Activated CD4-positive, alpha-beta T cell treated with anti-CD3 and anti-CD28 coated beads for 36 hours (primary cell): Measurements from ENCODE around the gene NELFA. TPM values are rescaled to one million over a fixed set of nuclear protein-coding genes. Genes with fewer than 3 reads are reported as not detected.

Source experiments
- ATAC-seq: fragments of 200-7000 bp; cut with Tn5 transposase; one replicate; pipeline ENCODE4 v1.10.0; 2021; ENCODE audit warnings: mild to moderate bottlenecking, moderate library complexity
- CTCF ChIA-PET: fragments of 350-600 bp; sonication (Branson Sonifier 250); formaldehyde crosslinking; loops from one replicate; lab custom pipeline; 2021; ENCODE audit warnings: antibody characterized with exemption; lab: Charles Lee
- POLR2A ChIA-PET: fragments of 350-600 bp; sonication (Branson Sonifier 250); formaldehyde crosslinking; loops from one replicate; lab custom pipeline; 2021; ENCODE audit warnings: antibody characterized with exemption, inconsistent platforms; lab: Charles Lee
- DNase-seq: peaks from one replicate; pipeline ENCODE4 v3.0.0-alpha.2; 2020
- H3K27ac Mint-ChIP-seq: one replicate; pipeline ENCODE4 v1.8.0; 2021; ENCODE audit warnings: mixed read lengths
- H3K27me3 Mint-ChIP-seq: one replicate; pipeline ENCODE4 v1.8.0; 2021; ENCODE audit warnings: mixed read lengths
- H3K36me3 Mint-ChIP-seq: one replicate; pipeline ENCODE4 v1.8.0; 2021; ENCODE audit warnings: low read depth, mixed read lengths
- H3K4me1 Mint-ChIP-seq: one replicate; pipeline ENCODE4 v1.8.0; 2021; ENCODE audit warnings: mixed read lengths
- H3K4me3 Mint-ChIP-seq: one replicate; pipeline ENCODE4 v1.8.0; 2021; ENCODE audit warnings: mild to moderate bottlenecking, moderate library complexity, mixed read lengths
- H3K9me3 Mint-ChIP-seq: one replicate; pipeline ENCODE4 v1.8.0; 2021; ENCODE audit warnings: low read depth, mixed read lengths
- intact Hi-C, 2 experiments: fragments of 100-400 bp; cut with DNase I in 1 of 2; cut with micrococcal nuclease in 1 of 2; formaldehyde crosslinking; loops; one replicate each; pipeline versions ENCODE4 v1.14.2 to v1.15.1; 2022 to 2024; cut with DNase I, micrococcal nuclease
- microRNA-seq: library from miRNA; unstranded; fragments of <30 nt; microRNA quantifications from one replicate; pipeline ENCODE4 v1.2.0, GENCODE V29; 2021; ENCODE audit warnings: borderline replicate concordance
- total RNA-seq, 2 experiments: library from RNA; stranded (reverse); gene quantifications; one replicate each; pipeline ENCODE4 v1.2.3, GENCODE V29; 2021

NELFA gene
- total RNA-seq, 2 experiments from 2014 or later: 41.6 to 48.3 TPM

DNA sequence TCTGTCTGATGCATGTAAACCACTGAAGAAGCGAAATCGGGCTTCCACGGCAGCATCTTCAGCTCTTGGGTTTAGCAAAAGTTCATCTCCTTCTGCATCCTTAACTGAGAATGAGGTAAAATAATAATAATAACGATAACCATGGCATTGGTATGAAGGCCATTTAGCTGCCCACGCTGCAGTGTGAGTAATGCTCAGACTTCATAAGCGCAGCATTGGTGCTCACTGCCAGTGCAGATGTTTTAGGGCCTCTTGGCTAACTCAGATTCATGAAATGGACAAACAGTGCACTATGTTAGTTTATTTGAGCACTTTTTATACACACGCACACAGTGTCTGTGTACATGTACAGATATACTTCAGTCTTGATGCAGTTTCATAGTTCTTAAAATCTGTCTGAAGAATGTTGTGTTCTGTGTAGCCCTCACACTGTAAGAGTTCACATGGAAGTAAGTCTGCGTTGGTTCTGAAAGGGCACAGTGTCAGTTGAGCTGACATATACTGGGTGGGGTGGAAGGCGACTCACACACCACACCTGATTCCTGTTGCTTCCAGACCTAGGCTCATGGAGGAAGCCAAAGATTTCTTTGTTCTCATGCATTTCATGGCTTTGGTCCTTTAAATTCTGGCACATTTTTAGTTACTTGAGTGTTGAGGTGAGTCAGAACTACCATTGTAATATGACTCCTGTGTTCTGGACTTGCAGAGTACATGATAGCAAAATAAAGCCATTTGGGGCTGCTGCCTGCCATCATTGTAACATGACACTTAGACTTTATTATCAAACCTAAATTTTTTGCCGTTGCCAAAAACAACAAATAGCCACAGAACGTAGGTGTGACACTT is 68.9 kb downstream of the NELFA start:
- DNase-seq: no peak
- intact Hi-C loops: no loop called here
- no peaks in the 10 kb centered on the region for H3K4me1 Mint-ChIP-seq
- no peak overlapping the region for H3K4me3 Mint-ChIP-seq
- ChIA-PET POLR2A (no interaction called here), CTCF (interaction anchor here (0.6 to 0.7 kb wide), 3 partner anchors 8 to 195 kb away, joined by 3 read pairs; no protein-coding TSS in a partner anchor)
- H3K9me3 Mint-ChIP-seq: no peaks in the 10 kb centered on the region
- peaks cover 47% of the 10 kb centered on the region for H3K36me3 Mint-ChIP-seq
- no peak overlapping the region for H3K27ac Mint-ChIP-seq
- no peaks in the 10 kb centered on the region for H3K27me3 Mint-ChIP-seq
- ATAC-seq: no peak

DNA sequence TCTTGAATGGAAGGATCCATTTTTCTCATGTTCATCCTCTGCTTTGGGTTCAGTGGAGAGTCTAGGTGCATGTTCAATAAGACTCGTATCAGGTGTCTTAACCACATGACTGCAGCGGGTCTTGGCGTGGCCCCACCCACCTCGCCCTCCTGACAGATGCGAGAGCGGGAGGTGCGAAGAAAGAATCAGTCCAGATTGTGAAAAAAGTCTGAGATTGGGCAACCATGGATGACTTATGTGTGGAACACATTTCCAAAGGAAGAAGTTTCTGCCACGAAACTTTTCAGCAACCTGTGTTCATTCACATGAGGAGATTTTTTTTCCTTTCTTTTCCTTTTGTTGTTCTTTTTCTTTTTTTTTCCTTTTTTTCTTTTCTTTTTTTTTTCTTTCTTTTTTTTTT is 70.7 kb downstream of the NELFA start:
- H3K36me3 Mint-ChIP-seq: peaks cover 46% of the 10 kb centered on the region

DNA sequence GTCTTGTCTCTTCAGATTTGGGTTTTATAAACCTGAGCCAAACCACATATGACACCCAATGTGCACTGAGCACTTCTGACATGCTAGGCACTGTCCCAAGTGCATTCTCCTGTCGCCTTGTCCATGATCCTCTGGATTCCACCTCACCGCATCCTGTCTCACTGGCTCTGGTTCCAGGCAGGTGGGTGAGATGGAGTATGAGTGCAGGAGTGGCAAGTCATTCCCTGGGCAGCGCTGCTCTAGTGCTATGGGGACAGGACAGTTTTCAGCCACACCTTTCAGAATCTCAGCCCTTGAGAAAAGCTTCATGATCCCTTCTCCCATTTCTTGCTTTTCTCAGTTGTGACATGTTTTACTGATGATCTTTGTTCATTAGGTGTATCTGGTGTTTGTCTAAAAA is 71.2 kb downstream of the NELFA start:
- POLR2A ChIA-PET: interaction anchor here (0.7 kb wide), 1 partner anchor 20 kb away, joined by 3 read pairs; no protein-coding TSS in a partner anchor

More for the DNA sequence above, 70.7 kb downstream of the NELFA start:
- intact Hi-C loops: no loop called here
- no peak for ATAC-seq
- H3K4me3 Mint-ChIP-seq: no peak overlapping the region
- CTCF ChIA-PET: interaction anchor here (0.6 kb wide), 1 partner anchor 8 kb away, joined by 3 read pairs; no protein-coding TSS in a partner anchor
- H3K27ac Mint-ChIP-seq: no peak overlapping the region
- H3K27me3 Mint-ChIP-seq: no peaks in the 10 kb centered on the region
- no peaks in the 10 kb centered on the region for H3K9me3 Mint-ChIP-seq
- H3K4me1 Mint-ChIP-seq: no peaks in the 10 kb centered on the region
- POLR2A ChIA-PET: no interaction called here
- no peak for DNase-seq

DNA sequence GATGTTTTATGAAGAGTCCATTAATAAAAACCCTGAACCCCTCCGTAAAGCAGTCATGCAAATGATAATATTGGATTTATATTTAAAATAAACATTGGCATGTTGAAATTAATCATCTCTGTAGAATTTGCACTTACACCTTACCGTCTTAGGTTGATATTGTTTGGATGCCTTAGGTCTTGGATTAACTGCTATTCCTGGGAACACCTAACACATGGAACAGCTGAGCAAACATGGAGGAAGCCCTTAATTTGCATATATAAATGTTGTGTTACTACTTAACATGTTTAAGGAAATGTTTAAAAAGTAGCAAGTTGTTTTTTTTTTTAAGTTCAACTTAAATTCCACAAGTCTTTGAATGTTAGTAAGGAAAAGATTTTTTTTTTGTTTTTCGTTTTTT is 75.1 kb downstream of the NELFA start:
- Mint-ChIP-seq H3K27me3 (no peaks in the 10 kb centered on the region), H3K27ac (no peak overlapping the region), H3K4me1 (no peaks in the 10 kb centered on the region), H3K4me3 (no peak overlapping the region), H3K9me3 (no peaks in the 10 kb centered on the region), H3K36me3 (peaks cover 40% of the 10 kb centered on the region)
- ChIA-PET POLR2A (no interaction called here), CTCF (no interaction called here)
- intact Hi-C loops: no loop called here
- ATAC-seq (no peak), DNase-seq (no peak)

More for the DNA sequence above, 71.2 kb downstream of the NELFA start:
- H3K9me3 Mint-ChIP-seq: no peaks in the 10 kb centered on the region
- no peaks in the 10 kb centered on the region for H3K4me1 Mint-ChIP-seq
- no peak overlapping the region for H3K27ac Mint-ChIP-seq
- intact Hi-C loops: no loop called here
- ATAC-seq (no peak), DNase-seq (no peak)
- H3K4me3 Mint-ChIP-seq: no peak overlapping the region
- H3K36me3 Mint-ChIP-seq: peaks cover 44% of the 10 kb centered on the region
- CTCF ChIA-PET: interaction anchor here (0.6 kb wide), 1 partner anchor 9 kb away, joined by 3 read pairs; no protein-coding TSS in a partner anchor
- no peaks in the 10 kb centered on the region for H3K27me3 Mint-ChIP-seq

- H3K9me3 Mint-ChIP-seq: no peaks in the 10 kb centered on the region
- peaks cover 44% of the 10 kb centered on the region for H3K36me3 Mint-ChIP-seq
- DNase-seq (no peak), ATAC-seq (no peak)
- no peaks in the 10 kb centered on the region for H3K27me3 Mint-ChIP-seq
- CTCF ChIA-PET: interaction anchor here (0.7 kb wide), 1 partner anchor 1817 kb away, joined by 3 read pairs; no protein-coding TSS in a partner anchor
- intact Hi-C loops: no loop called here
- no peak overlapping the region for H3K27ac Mint-ChIP-seq
- no peak overlapping the region for H3K4me3 Mint-ChIP-seq
- H3K4me1 Mint-ChIP-seq: no peaks in the 10 kb centered on the region
- POLR2A ChIA-PET: no interaction called here
These were observed 76.0 kb downstream of the NELFA start for GRCh38 chr4:1932736-1933135.

Small RNA genes within 50 kb of the gene (microRNA-seq; reads per million reads assigned to microRNA genes)
- 1.8 reads per million for gene MIR943

Other genes with a start within 250 kb of the NELFA start
- under 1 TPM in 1 of 2 experiments, not detected in 1; 0.11 TPM for gene FGFR3, start 215.7 kb downstream of the NELFA start, total RNA-seq
- gene LETM1, start 152.8 kb downstream of the NELFA start, total RNA-seq: 10 to 100 TPM; 41.6 to 51.3 TPM
- gene NSD2, start 137.6 kb downstream of the NELFA start, total RNA-seq: 100 to 1,000 TPM; 194 to 232 TPM
- gene NAT8L, start 50.4 kb upstream of the NELFA start, total RNA-seq: under 1 TPM; 0.39 to 0.55 TPM
- gene HAUS3, start 233.1 kb upstream of the NELFA start, total RNA-seq: 10 to 100 TPM; 14.6 to 18.6 TPM
- gene POLN, start 233.1 kb upstream of the NELFA start, total RNA-seq: 1 to 10 TPM; 2.3 to 3.2 TPM